Sigmoid colon (tissue), 3 donors: ENCODE data around the gene SOHLH2.

Experiments
- POLR2A ChIP-seq, 2 donors: fragments of 450-650 bp; IDR thresholded peaks; one replicate each; pipeline ENCODE4 v1.6.1; 2016; ENCODE audit warnings: antibody characterized with exemption in 2 of 2, mild to moderate bottlenecking in 2 of 2, moderate library complexity in 2 of 2
- TF ChIP-seq, protein P1 (sequence below), 4 experiments: fragments of 450-650 bp in 3 of 4; fragments of 200-600 bp in 1 of 4; IDR thresholded peaks; one replicate each; pipeline ENCODE4 v1.5.1; 2016 to 2019; ENCODE audit warnings: antibody characterized with exemption in 4 of 4, mild to moderate bottlenecking in 3 of 4, moderate library complexity in 2 of 4

DNA sequence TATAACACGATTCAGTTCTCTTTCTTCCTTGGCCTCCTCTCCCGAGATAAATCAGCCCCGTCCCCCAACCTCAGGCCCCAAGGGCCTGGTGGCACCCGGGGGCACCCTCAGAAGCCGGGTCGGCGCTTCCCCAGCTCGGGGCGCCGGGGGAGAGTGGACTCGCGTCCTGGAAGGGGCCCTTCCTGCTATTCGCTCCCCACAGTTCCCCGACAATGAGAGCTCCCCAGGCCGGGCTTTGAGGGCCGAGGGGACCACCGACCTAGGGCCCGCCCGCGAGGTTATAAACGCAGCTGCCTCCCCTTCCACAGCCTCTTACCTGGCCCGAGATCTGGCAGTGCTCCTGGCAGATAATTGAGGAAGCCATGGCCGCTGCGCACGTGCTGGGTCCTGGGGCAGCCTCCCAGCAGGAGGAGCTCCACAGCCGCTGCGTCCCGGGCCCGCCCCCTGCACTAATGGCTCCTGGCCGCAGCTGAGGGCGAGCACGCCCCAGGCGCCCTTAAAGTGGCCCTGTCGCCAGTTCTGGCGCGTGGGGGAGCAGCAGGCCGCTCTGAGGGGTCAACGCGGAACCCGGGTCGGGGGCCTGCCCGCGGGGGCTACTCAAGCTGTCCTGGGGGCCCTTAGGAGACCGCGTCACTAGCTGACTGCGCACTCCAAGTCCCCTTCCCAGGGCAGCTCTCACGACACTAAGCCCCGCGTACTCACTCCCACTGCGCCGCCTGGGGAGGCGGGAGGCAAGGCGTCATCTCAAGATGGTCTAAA, at the start of gene SOHLH2:
- TF ChIP-seq, protein P1, sequence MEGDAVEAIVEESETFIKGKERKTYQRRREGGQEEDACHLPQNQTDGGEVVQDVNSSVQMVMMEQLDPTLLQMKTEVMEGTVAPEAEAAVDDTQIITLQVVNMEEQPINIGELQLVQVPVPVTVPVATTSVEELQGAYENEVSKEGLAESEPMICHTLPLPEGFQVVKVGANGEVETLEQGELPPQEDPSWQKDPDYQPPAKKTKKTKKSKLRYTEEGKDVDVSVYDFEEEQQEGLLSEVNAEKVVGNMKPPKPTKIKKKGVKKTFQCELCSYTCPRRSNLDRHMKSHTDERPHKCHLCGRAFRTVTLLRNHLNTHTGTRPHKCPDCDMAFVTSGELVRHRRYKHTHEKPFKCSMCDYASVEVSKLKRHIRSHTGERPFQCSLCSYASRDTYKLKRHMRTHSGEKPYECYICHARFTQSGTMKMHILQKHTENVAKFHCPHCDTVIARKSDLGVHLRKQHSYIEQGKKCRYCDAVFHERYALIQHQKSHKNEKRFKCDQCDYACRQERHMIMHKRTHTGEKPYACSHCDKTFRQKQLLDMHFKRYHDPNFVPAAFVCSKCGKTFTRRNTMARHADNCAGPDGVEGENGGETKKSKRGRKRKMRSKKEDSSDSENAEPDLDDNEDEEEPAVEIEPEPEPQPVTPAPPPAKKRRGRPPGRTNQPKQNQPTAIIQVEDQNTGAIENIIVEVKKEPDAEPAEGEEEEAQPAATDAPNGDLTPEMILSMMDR (IDR thresholded peaks at IDR 0.05), result no peak
- TF ChIP-seq POLR2A (IDR thresholded peaks at IDR 0.05), result no peak
